ENCODE measurements around the gene OLA1. TPM values are rescaled to one million over a fixed set of nuclear protein-coding genes. Genes with fewer than 3 reads are reported as not detected.

The OLA1 gene
- polyA plus RNA-seq, 2 of the 4 experiments (the other 2 are of a cell fraction) = 127 to 226 TPM

- no peak overlapping the region for H3K4me2 ChIP-seq
- CTCF ChIA-PET = interaction anchor here (0.6 to 1.2 kb wide), 4 partner anchors 16 to 37 kb away, joined by 3 read pairs; no protein-coding TSS in a partner anchor
- H3K4me3 ChIP-seq = no peak overlapping the region
- POLR2A ChIA-PET = no interaction called here
- TF ChIP-seq RARB (CRISPR knock-in tag; IDR thresholded peaks at IDR 0.05) (no peak), NFE2L2 (conservative IDR thresholded peaks at IDR 0.05; ENCODE audit: low read length) (no peak), RCOR1 (IDR thresholded peaks at IDR 0.05; ENCODE audit: low read depth, low read length) (no peak), FOXS1 (CRISPR knock-in tag; IDR thresholded peaks at IDR 0.05) (no peak)
- FAIRE-seq (no peak), DNase-seq (ENCODE audit: low read depth in 1 of 2, low spot score in 1 of 2) (no peak), ATAC-seq (no peak)
- H3K9me3 ChIP-seq = no peaks in the 10 kb centered on the region
- no peaks in the 10 kb centered on the region for H3K4me1 ChIP-seq
- H3K27ac ChIP-seq = no peak overlapping the region
- 95% methylated on average over 4 of the region's 4 CpGs for WGBS (ENCODE audit: missing lambda C conversion rate)
These were observed 175.5 kb downstream of the OLA1 start for GRCh38 chr2:174072857-174073256.

GRCh38 chr2:174072069-174072468, 176.3 kb downstream of the OLA1 start:
- ATAC-seq (no peak), DNase-seq (ENCODE audit: low read depth in 1 of 2, low spot score in 1 of 2) (no peak), FAIRE-seq (no peak)
- Histone ChIP-seq H3K4me1 (no peaks in the 10 kb centered on the region), H3K9me3 (no peaks in the 10 kb centered on the region), H3K4me2 (no peak overlapping the region), H3K4me3 (no peak overlapping the region), H3K27ac (no peak overlapping the region)
- ChIA-PET POLR2A (no interaction called here), CTCF (interaction anchor here (0.7 kb wide), 1 partner anchor 249 kb away, joined by 3 read pairs; no protein-coding TSS in a partner anchor)
- WGBS (ENCODE audit: missing lambda C conversion rate) = 94% methylated on average over 4 of the region's 4 CpGs
- TF ChIP-seq CBX8 (IDR thresholded peaks at IDR 0.05) (no peak), ZSCAN20 (CRISPR knock-in tag; IDR thresholded peaks at IDR 0.05) (no peak)

GRCh38 chr2:174071321-174071720, 177.0 kb downstream of the OLA1 start:
- POLR2A ChIA-PET = no interaction called here
- Histone ChIP-seq H3K4me2 (no peak overlapping the region), H3K4me3 (no peak overlapping the region), H3K9me3 (no peaks in the 10 kb centered on the region), H3K27ac (no peak overlapping the region), H3K4me1 (no peaks in the 10 kb centered on the region)
- DNase-seq (ENCODE audit: low read depth in 1 of 2, low spot score in 1 of 2) (no peak), FAIRE-seq (no peak), ATAC-seq (no peak)
- WGBS (ENCODE audit: missing lambda C conversion rate) = 87% methylated on average over 3 of the region's 3 CpGs
- CTCF ChIA-PET = interaction anchor here (0.5 kb wide), 1 partner anchor 24 kb away, joined by 3 read pairs; no protein-coding TSS in a partner anchor
- no peak for TF ChIP-seq HOXB13 (CRISPR knock-in tag; IDR thresholded peaks at IDR 0.05; ENCODE audit: low read depth)
- TF ChIP-seq MAFK (IDR thresholded peaks at IDR 0.05; ENCODE audit: partially characterized antibody) = peak; percentile 21

GRCh38 chr2:174070281-174070680, 178.1 kb downstream of the OLA1 start:
- FAIRE-seq (no peak), ATAC-seq (no peak; a peak in 1 of 6 replicates), DNase-seq (ENCODE audit: low read depth in 1 of 2, low spot score in 1 of 2) (no peak)
- no peak overlapping the region for H3K4me2 ChIP-seq
- 94% methylated on average over 7 of the region's 7 CpGs for WGBS (ENCODE audit: missing lambda C conversion rate)
- CTCF ChIA-PET = interaction anchor here (0.5 kb wide), 1 partner anchor 616 kb away, joined by 3 read pairs; no protein-coding TSS in a partner anchor
- H3K9me3 ChIP-seq = no peaks in the 10 kb centered on the region
- TF ChIP-seq KDM5A (IDR thresholded peaks at IDR 0.05) = no peak
- no peak for TF ChIP-seq POLR2A (IDR thresholded peaks at IDR 0.05; ENCODE audit: low read length)
- no peak for TF ChIP-seq CHD4 (IDR thresholded peaks at IDR 0.05; ENCODE audit: borderline replicate concordance)
- no peak overlapping the region for H3K4me3 ChIP-seq
- no peaks in the 10 kb centered on the region for H3K4me1 ChIP-seq
- no peak overlapping the region for H3K27ac ChIP-seq
- POLR2A ChIA-PET = no interaction called here

- H3K4me1 ChIP-seq = no peaks in the 10 kb centered on the region
- FAIRE-seq = no peak
These were observed 180.5 kb downstream of the OLA1 start for GRCh38 chr2:174067815-174068214.

More at GRCh38 chr2:174067815-174068214, 180.5 kb downstream of the OLA1 start:
- H3K9me3 ChIP-seq = no peaks in the 10 kb centered on the region
- no peak for ATAC-seq
- no peak overlapping the region for H3K4me2 ChIP-seq
- no peak for DNase-seq (ENCODE audit: low read depth in 1 of 2, low spot score in 1 of 2)
- POLR2A ChIA-PET = no interaction called here
- H3K4me3 ChIP-seq = no peak overlapping the region
- TF ChIP-seq HMGXB4 (CRISPR knock-in tag; IDR thresholded peaks at IDR 0.05; ENCODE audit: borderline replicate concordance) = no peak
- TF ChIP-seq REST (IDR thresholded peaks at IDR 0.05) = no peak
- no peak for TF ChIP-seq TP53 (CRISPR knock-in tag; IDR thresholded peaks at IDR 0.05)
- no peak for TF ChIP-seq CHD4 (IDR thresholded peaks at IDR 0.05; ENCODE audit: borderline replicate concordance)
- no peak for TF ChIP-seq NFE2L2 (conservative IDR thresholded peaks at IDR 0.05; ENCODE audit: low read length)
- no peak for TF ChIP-seq ZSCAN20 (CRISPR knock-in tag; IDR thresholded peaks at IDR 0.05)
- TF ChIP-seq ATOH8 (CRISPR knock-in tag; IDR thresholded peaks at IDR 0.05; ENCODE audit: low read depth) = no peak
- TF ChIP-seq ZC3H11A (IDR thresholded peaks at IDR 0.05) = no peak
- no peak for TF ChIP-seq KDM1A (IDR thresholded peaks at IDR 0.05; ENCODE audit: low read depth)
- no peak overlapping the region for H3K27ac ChIP-seq
- CTCF ChIA-PET = no interaction called here
- 91% methylated on average over 2 of the region's 2 CpGs for WGBS (ENCODE audit: missing lambda C conversion rate)

Measured in A549 (cell line).